ENCODE results near the gene ESAM. TPM values are rescaled to one million over a fixed set of nuclear protein-coding genes. Genes with fewer than 3 reads are reported as not detected.

ESAM gene
- total and polyA plus RNA-seq, 12 donors, result 25.3 to 88.1 (median 47.0) TPM

GRCh38 chr11:124758355-124759265 lies 3.5 kb downstream of the ESAM start:
- 5% methylated on average over 53 of the region's 53 CpGs for WGBS, 2 donors
- Histone ChIP-seq H3K27ac (peak overlapping the region; percentile 76 to 99 (median 95)), H3K4me3 (peak overlapping the region; percentile 31 to 94 (median 78)), H3K27me3 (peaks cover 0 to 76% (median 57%) of the 10 kb centered on the region in 7 donors), H3K9me3 (no peaks in the 10 kb centered on the region), H3K4me1 (peaks cover 14 to 87% (median 72%) of the 10 kb centered on the region in 9 donors), H3K36me3 (peaks cover 0 to 38% (median 6%) of the 10 kb centered on the region in 9 donors)
- intact Hi-C loops (cut with DNase I), result loop anchor here in 1 of 10 donors (5.0 kb wide), 1 partner anchor 79 kb away; no protein-coding TSS in a partner anchor
- TF ChIP-seq CTCF (IDR thresholded peaks at IDR 0.05), result peak; percentile 61 to 81 (median 73)
- ATAC-seq (peak; percentile 28 to 58 (median 50)), DNase-seq (peak; percentile 70 to 78)

DNA sequence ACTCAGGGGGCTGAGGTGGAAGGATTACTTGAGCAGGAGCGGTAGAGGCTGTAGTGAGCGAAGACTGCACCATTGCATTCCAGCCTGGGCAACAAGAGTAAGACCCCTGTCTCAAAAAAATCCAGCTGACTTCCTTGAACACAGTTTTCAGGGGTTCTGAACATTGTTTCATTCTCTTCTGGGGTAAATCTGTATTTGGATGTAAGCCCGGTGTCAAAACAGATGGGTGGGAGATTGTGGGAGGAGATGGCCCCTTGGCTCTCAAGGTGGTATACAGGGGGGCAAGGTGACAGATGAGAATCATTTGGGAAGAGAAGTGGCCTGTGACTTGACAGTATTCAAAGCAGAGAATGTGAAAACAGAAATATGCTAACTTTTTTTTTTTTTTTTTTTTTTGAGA lies 4.8 kb downstream of the ESAM start:
- Histone ChIP-seq H3K4me3 (peak overlapping the region in 2 of 10 donors; percentile 74 to 94), H3K27me3 (peaks cover 0 to 72% (median 53%) of the 10 kb centered on the region in 7 donors)

DNA sequence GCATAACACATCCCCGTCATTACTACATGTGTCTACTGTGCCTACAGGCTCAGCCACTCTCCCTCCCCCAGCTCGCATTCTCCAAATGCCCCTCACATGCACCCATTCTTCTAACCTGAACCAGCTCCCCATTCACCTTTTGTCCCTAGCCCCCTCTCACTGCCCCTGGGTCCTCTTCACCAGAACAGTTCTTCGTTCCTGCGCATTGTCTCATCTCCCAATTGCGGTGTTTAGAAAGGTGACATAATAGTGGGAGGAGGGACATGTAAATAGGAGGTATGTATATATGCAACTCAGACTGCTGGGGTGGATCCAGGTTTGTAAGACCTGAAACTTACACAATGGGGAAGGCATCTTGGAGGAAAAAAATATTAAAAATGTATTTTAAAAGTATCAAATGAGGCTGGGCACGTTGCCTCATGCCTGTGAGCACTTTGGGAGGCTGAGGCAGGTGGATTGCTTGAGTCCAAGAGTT lies 5.3 kb downstream of the ESAM start:
- ATAC-seq (no peak), DNase-seq (no peak)
- peak overlapping the region in 4 of 10 donors; percentile 2 to 99 (median 14) for H3K27ac ChIP-seq
- intact Hi-C loops (cut with DNase I), result loop anchor here in 1 of 10 donors (5.0 kb wide), 1 partner anchor 81 kb away; no protein-coding TSS in a partner anchor
- H3K27me3 ChIP-seq, result peaks cover 0 to 72% (median 56%) of the 10 kb centered on the region in 7 donors
- 38 to 45% methylated on average over 6 of the region's 6 CpGs for WGBS, 2 donors
- peaks cover 0 to 56% (median 12%) of the 10 kb centered on the region in 9 donors for H3K36me3 ChIP-seq
- no peak for TF ChIP-seq CTCF (IDR thresholded peaks at IDR 0.05)
- no peaks in the 10 kb centered on the region for H3K9me3 ChIP-seq
- peak overlapping the region in 1 of 10 donors; percentile 74 for H3K4me3 ChIP-seq
- peaks cover 14 to 90% (median 78%) of the 10 kb centered on the region in 9 donors for H3K4me1 ChIP-seq

More for the DNA sequence above, 4.8 kb downstream of the ESAM start:
- peak overlapping the region in 2 of 10 donors; percentile 5 to 99 for H3K27ac ChIP-seq
- H3K4me1 ChIP-seq, result peaks cover 14 to 87% (median 73%) of the 10 kb centered on the region in 9 donors
- H3K9me3 ChIP-seq, result no peaks in the 10 kb centered on the region
- no peak for ATAC-seq
- 49 to 56% methylated on average over 3 of the region's 3 CpGs for WGBS, 2 donors
- TF ChIP-seq CTCF (IDR thresholded peaks at IDR 0.05), result no peak
- intact Hi-C loops (cut with DNase I), result loop anchor here in 1 of 10 donors (5.0 kb wide), 1 partner anchor 80 kb away; no protein-coding TSS in a partner anchor
- peaks cover 0 to 51% (median 12%) of the 10 kb centered on the region in 9 donors for H3K36me3 ChIP-seq
- DNase-seq, result no peak

Measured in heart right ventricle (tissue), 16 donors.